Stimulated activated CD8-positive, alpha-beta memory T cell treated with anti-CD3 and anti-CD28 coated beads, Interleukin-4, amount 100 ng/mL, for 24 hours (primary cell): Measurements from ENCODE around the gene KLRK1.
"Not testable (repeated sequence)": the region's sequence is repeated elsewhere in the genome, so short reads cannot be mapped to it uniquely, and the experiment has no call there.

Experiments used
- DNase-seq: peaks from one replicate; pipeline ENCODE4 v3.0.0-alpha.2; 2020; ENCODE audit warnings: low read depth

The KLRK1 gene

GRCh38 chr12:10389904-10390303 lies at the start of gene KLRK1:
KLRK1 (minus strand) TSS chr12:10390041; CDS start chr12:10388810, 1,231 bp downstream.
- DNase-seq: no peak

GRCh38 chr12:10437601-10438000 lies 47.8 kb upstream of the KLRK1 start:
- not testable (repeated sequence) for DNase-seq

- DNase-seq: not testable (repeated sequence)
These were observed 46.0 kb upstream of the KLRK1 start, which contains the start of gene KLRC2 for GRCh38 chr12:10435816-10436215. KLRC2 (minus strand) TSS chr12:10436010; CDS start chr12:10435986, 24 bp downstream.

GRCh38 chr12:10430623-10431022 lies 40.8 kb upstream of the KLRK1 start:
- not testable (repeated sequence) for DNase-seq

- not testable (repeated sequence) for DNase-seq
These were observed 36.1 kb upstream of the KLRK1 start for GRCh38 chr12:10425938-10426337.

- DNase-seq: not testable (repeated sequence)
These were observed 34.5 kb upstream of the KLRK1 start for GRCh38 chr12:10424260-10424899.

GRCh38 chr12:10422159-10422558 lies 32.3 kb upstream of the KLRK1 start:
- DNase-seq: not testable (repeated sequence)

- DNase-seq: not testable (repeated sequence)
These were observed 30.5 kb upstream of the KLRK1 start, which contains the start of gene KLRC3 for GRCh38 chr12:10420334-10420733. KLRC3 (minus strand) TSS chr12:10420595; CDS start chr12:10420550, 45 bp downstream.

- DNase-seq: no peak
These were observed 19.6 kb upstream of the KLRK1 start, which contains the start of gene KLRC4 for GRCh38 chr12:10409392-10409791. KLRC4 (minus strand) TSS chr12:10409757; CDS start chr12:10409575, 182 bp downstream.

- no peak for DNase-seq
These were observed 19.0 kb upstream of the KLRK1 start for GRCh38 chr12:10408842-10409241.

- DNase-seq: no peak
These were observed 16.9 kb upstream of the KLRK1 start for GRCh38 chr12:10406725-10407124.

GRCh38 chr12:10405294-10405693 lies 15.5 kb upstream of the KLRK1 start:
- no peak for DNase-seq

GRCh38 chr12:10404798-10405197 lies 15.0 kb upstream of the KLRK1 start:
- no peak for DNase-seq

GRCh38 chr12:10400829-10401228 lies 11.0 kb upstream of the KLRK1 start:
- no peak for DNase-seq

- no peak for DNase-seq
These were observed 8.3 kb upstream of the KLRK1 start for GRCh38 chr12:10398168-10398567.

GRCh38 chr12:10397296-10397695 lies 7.5 kb upstream of the KLRK1 start:
- no peak for DNase-seq

GRCh38 chr12:10396176-10396575 lies 6.3 kb upstream of the KLRK1 start:
- not testable (repeated sequence) for DNase-seq

- DNase-seq: no peak
These were observed 5.7 kb upstream of the KLRK1 start for GRCh38 chr12:10395390-10395998.

GRCh38 chr12:10394531-10395152 lies 4.8 kb upstream of the KLRK1 start:
- DNase-seq: not testable (repeated sequence)

- DNase-seq: no peak
These were observed 3.5 kb upstream of the KLRK1 start for GRCh38 chr12:10393291-10393690.

GRCh38 chr12:10392394-10392930 lies 2.6 kb upstream of the KLRK1 start:
- no peak for DNase-seq

GRCh38 chr12:10390991-10391390 lies 1.1 kb upstream of the KLRK1 start:
- DNase-seq: not testable (repeated sequence)
